GM19328 (cell line): ENCODE results near the gene TRDN.

Source experiments
- ATAC-seq: cut with Tn5 transposase; IDR thresholded peaks from one replicate; pipeline ENCODE4 v1.9.1; 2021; ENCODE audit warnings: mild to moderate bottlenecking, moderate library complexity; ENCODE audit not compliant: unreplicated experiment

TRDN gene

GRCh38 chr6:123418071-123418470 lies 218.7 kb downstream of the TRDN start:
- ATAC-seq = no peak

GRCh38 chr6:123417535-123417934 lies 219.2 kb downstream of the TRDN start:
- ATAC-seq = no peak

- peak; percentile 95 for ATAC-seq
Observed at GRCh38 chr6:123415844-123416468, 220.8 kb downstream of the TRDN start.

GRCh38 chr6:123404975-123405374 lies 231.8 kb downstream of the TRDN start:
- ATAC-seq = no peak

GRCh38 chr6:123402052-123402451 lies 234.7 kb downstream of the TRDN start:
- ATAC-seq = peak; percentile 99

GRCh38 chr6:123398072-123398471 lies 238.7 kb downstream of the TRDN start:
- no peak for ATAC-seq

DNA sequence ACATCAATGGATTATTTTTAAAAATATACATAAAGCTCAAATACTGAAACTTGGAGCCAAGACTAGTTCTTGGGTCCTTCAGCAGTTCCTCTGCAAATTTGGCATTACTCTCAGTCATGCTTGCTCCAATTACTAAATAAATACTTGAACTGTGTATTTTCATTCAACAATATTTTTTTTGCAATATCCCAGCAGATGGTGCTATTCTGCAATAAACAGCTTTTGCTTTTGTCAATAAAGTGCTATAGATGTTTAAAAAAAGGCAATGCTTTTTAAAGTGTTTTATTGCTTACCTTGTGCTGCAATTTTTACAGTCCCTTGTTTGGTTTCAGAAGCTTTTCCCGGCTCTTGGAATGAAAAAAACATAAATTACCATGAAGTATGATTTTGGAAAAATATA lies 243.4 kb downstream of the TRDN start:
- no peak for ATAC-seq

GRCh38 chr6:123383718-123384117 lies 253.0 kb downstream of the TRDN start:
- ATAC-seq = no peak

- ATAC-seq = peak; percentile 60
Observed at GRCh38 chr6:123380257-123380656, 256.5 kb downstream of the TRDN start.

DNA sequence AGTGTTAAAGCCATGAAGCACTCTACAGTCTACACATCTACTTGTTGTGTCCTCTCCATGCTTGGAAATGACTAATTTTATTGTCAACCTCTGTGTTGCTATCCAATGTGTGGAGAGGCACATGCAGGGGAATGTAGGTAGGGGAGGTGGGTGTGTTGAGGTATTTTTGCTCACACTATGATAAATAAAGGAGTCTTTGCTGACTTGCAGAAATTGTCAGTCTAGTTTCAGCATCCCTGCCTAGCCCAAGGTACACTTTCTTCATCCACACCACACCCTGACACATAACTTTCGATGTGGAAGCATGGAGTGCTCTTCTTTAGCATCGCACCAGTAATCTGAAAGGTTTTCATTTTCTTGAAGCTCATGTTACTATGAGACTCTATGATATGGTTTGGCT lies 264.0 kb downstream of the TRDN start:
- ATAC-seq = no peak

GRCh38 chr6:123363912-123364311 lies 272.8 kb downstream of the TRDN start:
- no peak for ATAC-seq

GRCh38 chr6:123360359-123360758 lies 276.4 kb downstream of the TRDN start:
- ATAC-seq = no peak

DNA sequence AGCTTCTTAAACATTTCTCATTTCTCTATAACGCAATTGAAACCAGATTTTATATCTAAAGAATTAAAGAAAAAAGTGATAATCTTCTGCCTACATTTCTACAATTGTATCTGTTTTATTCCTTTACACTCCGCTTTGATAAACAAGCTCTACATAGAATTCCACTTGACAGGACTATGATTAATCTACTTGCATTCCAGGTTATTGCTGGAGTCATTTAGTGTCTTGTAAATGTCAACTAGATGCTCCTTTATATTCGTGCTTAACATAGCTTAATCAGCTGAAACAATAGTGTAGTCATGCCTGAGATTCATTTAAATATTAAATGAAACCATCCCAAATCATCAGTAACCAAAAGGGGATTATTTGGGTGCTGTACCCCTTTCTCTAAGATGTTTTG lies 284.0 kb downstream of the TRDN start:
- ATAC-seq = no peak

GRCh38 chr6:123352279-123352678 lies 284.5 kb downstream of the TRDN start:
- no peak for ATAC-seq

GRCh38 chr6:123343836-123344235 lies 292.9 kb downstream of the TRDN start:
- no peak for ATAC-seq

GRCh38 chr6:123338394-123338793 lies 298.4 kb downstream of the TRDN start:
- no peak for ATAC-seq

GRCh38 chr6:123333000-123333756 lies 303.6 kb downstream of the TRDN start:
- ATAC-seq = no peak

DNA sequence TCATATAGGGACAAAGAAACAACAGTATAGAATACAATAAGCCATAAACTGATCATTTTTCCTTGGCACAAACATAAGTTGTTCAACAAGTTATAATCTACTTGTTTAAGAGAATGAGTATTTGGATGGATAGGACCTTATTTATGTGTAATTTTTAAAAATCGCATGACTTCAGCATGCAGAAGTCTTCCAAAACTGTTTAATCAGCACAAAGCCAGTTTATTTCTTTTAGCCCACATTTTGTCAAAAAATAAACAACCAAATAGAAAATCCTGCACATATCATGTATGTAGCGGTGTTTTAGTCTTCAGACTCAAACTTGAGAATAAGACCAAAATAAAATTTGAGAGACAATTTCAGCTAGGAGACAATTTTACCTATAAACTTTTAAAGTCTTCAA lies 304.7 kb downstream of the TRDN start:
- no peak for ATAC-seq

- ATAC-seq = no peak
Observed at GRCh38 chr6:123329337-123329736, 307.4 kb downstream of the TRDN start.

GRCh38 chr6:123323452-123324329 lies 313.1 kb downstream of the TRDN start:
- no peak for ATAC-seq

DNA sequence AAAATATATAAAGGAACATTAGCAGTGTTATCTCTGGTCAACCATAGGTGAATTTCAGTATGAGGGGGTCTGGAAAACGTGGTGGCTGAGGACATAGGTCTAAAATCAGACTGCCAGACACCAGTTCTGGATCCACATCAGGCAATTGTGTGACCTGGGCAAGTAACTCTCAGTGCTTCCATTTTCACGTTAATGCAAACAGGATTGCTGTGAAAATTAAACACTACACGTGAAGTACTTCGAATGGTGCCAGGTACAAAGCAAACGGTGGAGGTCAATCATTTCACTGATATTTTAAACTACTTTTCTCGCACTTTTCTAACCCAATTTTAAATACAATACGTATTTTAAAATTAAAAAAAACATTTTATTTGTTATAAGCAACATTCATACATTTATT lies 315.7 kb downstream of the TRDN start:
- no peak for ATAC-seq
